NCI-H1694 treated with DMSO at 0.1 percent for 48 hours (cell line): ENCODE results near the gene PCDHA9.

Experiments used
- DNase-seq: peaks from one replicate; lab custom pipeline; 2025; lab: John Stamatoyannopoulos, UW

PCDHA9 gene

GRCh38 chr5:140881889-140882590 lies 33.9 kb downstream of the PCDHA9 start, which contains the start of gene PCDHA13:
PCDHA13 (plus strand) TSS chr5:140882124; CDS start chr5:140882269, 145 bp downstream.
- DNase-seq, result no peak

GRCh38 chr5:140882591-140882899 lies 34.4 kb downstream of the PCDHA9 start:
- DNase-seq, result no peak

- DNase-seq, result no peak
Measured at GRCh38 chr5:140883373-140883772, 35.2 kb downstream of the PCDHA9 start.

GRCh38 chr5:140883927-140884697 lies 35.9 kb downstream of the PCDHA9 start:
- no peak for DNase-seq
